HG02571 (cell line): ENCODE data around the gene FOLR3.
"Not testable (repeated sequence)": the region's sequence is repeated elsewhere in the genome, so short reads cannot be mapped to it uniquely, and the experiment has no call there.

Source experiments
- ATAC-seq: cut with Tn5 transposase; IDR thresholded peaks from one replicate; pipeline ENCODE4 v1.9.1; 2021; ENCODE audit warnings: mild to moderate bottlenecking, moderate library complexity; ENCODE audit not compliant: unreplicated experiment

The FOLR3 gene

DNA sequence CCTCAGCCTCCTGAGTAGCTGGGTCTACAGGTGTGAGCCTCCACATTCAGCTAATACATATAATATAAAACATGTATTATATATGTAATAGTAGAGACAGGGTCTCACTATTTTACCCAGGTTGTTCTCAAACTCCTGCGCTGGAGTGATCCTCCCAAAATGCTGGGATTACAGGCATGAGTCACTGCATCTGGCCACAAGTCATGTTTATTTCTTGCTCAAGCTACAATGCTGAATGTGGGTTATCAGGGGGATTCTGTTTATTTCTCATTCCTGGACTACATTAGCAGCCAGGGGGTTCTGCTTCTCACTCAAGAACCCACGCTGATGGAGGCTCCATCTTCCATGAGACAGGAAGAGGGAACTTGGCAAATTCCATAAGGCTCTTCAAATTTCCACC, 24.8 kb downstream of the FOLR3 start:
- ATAC-seq = no peak

DNA sequence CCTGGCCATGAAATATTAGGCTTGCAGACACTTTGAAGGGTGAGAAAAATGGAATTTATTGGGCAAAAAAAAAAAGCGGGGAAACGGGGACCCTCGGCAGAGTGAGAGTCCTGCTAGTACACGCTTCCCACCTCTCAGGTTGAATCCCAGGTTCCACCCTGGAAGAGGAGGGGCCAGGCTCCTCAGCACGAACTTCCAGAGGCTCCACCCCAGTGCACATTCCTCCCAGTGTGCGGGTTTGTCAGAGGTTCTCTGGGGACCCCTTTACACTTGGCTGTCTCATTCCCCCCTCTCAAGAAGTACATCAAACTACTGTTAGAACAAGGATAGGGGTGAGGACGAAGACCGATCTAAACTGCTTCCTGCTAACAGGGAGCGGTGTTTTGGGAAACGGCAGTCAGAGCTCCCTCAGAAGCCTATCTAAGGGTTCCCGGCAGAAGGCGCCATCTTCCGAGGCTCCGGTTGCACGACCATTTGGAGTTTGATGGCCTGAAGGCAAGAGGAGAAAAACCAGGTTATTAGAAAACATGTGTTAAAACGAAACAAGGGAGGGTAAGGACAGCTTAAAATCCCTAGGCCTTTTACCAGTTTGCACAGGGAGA, 27.5 kb downstream of the FOLR3 start:
- ATAC-seq = no peak

DNA sequence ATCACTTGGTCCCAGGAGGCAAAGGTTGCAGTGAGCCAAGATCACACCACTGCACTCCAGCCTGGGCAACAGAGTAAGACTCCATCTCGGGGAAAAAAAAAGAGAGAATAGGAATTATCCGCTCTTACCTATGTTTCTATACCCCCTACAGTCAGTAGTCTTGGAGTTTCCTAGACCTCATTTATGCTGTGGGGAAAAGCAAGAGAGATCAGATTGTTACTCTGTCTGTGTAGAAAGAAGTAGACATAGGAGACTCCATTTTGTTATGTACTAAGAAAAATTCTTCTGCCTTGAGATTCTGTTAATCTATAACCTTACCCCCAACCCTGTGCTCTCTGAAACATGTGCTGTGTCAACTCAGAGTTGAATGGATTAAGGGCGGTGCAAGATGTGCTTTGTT, 28.7 kb downstream of the FOLR3 start:
- ATAC-seq = not testable (repeated sequence)

DNA sequence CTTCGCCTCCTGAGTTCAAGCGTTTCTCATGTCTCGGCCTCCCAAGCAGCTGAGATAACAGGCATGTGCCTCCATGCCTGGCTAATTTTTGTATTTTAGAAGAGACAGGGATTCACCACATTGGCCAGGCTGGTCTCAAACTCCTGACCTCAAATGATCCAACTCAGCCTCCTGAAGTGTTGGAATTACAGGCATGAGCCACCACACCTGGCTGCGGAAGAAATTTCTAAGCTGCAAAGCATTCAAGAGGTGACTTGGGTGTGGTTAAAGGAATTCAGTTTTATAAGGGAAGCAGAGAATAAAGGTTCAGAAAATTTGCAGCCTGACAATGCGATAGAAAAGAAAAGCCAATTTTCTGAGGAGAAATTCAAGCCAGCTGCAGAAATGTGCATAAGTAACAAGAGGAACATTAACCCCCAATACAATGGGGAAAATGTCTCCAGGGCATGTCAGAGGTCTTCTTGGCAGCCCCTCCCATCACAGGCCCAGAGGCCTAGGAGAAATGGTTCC, 33.6 kb downstream of the FOLR3 start:
- not testable (repeated sequence) for ATAC-seq

DNA sequence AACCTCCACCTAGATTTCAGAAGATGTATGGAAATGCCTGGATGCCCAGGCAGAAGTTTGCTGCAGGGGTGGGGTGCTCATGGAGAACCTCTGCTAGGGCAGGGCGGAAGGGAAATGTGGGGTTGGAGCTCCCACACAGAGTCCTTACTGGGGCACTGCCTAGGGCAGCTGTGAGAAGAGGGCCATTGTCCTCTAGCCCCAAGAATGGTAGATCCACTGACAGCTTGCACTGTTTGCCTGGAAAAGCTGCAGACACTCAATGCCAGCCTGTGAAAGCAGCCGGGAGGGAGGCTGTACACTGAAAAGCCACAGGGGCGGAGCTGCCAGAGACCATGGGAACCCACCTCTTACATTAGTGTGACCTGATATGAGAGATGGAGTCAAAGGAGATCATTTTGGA, 34.2 kb downstream of the FOLR3 start:
- ATAC-seq = not testable (repeated sequence)

DNA sequence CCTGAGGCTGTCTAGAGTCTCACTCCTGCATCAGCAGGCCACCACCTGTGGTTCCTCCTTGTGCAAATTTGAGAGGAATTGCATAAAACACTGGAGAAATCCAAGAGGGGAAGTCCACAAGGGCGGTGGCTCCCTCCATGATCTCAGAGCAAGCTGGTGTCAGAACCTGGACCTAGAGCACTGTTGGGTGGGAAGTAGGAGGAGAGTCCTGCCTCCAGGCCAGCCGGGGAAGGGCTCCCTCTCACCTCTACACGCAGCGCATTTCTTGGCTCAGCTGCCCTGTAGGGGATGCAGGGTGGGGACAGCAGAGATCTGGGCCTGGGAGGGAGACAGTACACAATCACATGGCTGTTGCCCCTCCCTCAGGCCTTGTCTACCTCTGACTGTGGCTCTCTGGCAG, 36.5 kb downstream of the FOLR3 start:
- not testable (repeated sequence) for ATAC-seq

DNA sequence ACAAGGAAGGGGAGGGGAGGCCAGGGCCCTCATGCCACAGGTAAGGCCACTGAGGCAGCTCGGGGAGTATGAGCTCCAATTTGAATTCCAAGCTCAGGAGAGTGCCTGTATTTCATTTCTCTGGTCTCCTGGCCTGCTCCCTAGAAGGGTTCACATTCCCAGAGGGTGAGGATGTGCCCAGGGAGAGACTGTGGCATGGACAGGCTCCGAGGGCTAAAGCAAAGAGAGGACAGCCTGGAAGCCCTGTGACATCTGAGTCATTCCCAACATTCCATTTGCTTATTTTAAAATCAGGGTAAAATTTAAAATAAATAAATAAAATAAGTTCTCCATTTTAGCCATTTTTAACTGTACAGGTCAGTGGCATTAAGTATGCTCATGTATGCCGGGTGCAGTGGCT, 37.8 kb downstream of the FOLR3 start:
- no peak for ATAC-seq

DNA sequence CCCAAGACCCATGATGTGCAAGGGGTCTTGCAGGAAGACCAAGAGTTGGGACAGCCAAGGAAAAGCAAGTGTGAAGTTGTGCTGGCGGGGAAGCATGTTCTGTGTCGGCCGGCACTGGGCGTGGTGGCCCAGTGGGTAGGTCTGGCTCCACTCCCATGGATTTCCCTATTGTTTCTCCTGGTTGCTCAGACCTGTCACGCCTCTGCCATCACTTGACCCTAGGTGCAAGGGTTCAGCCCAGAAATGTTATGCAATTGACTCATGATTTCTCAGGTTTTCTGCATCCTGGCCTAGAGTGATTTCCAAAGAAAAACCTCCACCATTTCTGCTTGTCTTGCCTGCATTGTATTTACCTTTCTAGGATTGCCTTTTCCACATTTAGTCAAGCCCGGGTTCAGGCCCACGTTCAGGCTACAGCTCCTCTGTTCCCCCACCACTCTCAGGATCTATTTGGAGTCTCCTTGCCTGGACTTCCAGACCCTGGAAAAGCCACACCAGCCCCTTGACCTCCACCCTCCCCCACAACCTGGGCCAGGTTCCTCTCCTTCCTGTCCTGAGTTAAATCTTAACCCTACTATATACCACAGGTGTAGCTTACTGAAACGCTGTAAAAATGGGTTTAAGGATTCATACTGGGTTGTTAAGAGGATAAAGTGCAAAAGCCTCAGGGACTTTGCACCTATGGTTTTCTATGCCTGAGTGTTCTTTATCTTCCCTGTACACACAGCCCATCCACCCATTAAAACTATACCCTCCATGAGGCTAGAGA, 39.0 kb downstream of the FOLR3 start:
- no peak for ATAC-seq

DNA sequence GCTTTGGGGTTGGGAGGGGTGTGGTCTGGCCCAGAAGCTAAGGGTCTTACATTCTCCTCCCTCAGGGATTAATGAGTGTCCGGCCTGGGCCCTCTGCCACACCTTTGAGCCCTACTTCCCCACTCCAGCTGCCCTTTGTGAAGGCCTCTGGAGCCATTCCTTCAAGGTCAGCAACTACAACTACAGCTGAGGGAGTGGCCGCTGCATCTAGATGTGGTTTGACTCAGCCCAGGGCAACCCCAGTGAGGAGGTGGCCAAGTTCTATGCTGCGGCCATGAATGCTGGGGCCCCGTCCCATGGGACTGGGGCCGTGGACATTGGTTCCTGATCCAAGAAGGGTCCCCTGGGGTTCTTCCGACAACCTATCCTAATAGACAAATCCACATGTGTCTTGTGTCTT, 42.1 kb downstream of the FOLR3 start:
- ATAC-seq = no peak

DNA sequence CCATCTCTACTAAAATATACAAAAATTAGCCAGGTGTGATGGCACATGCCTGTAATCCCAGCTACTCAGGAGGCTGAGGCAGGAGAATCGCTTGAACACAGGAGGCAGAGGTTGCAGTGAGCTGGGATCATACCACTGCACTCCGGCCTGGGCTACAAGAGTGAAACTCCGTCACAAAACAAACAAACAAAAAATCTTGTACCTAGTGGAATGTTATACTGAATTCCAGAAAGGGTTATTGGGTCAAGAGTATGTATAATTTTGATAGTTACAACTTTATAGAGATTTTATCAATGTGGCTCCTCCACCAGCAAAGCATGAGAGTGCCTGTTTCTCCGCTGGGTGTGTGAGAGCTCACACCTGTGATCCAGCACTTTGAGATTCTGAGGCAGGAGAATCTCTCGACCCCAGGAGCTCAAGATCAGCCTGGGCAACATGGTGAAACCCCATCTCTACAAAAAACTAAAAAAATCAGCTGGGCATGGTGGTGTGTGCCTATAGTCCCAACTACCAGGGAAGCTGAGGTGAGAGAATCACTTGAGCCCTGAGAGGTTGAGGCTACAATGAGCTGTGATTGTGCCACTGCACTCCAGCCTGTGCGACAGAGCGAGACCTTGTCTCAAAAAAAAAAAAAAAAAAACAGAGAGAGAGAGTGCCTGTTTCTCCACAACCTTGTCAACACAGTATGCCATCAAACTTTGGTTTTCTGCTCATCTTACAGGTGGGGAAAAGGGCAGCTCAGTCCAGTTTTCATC, 43.7 kb downstream of the FOLR3 start:
- ATAC-seq = no peak

DNA sequence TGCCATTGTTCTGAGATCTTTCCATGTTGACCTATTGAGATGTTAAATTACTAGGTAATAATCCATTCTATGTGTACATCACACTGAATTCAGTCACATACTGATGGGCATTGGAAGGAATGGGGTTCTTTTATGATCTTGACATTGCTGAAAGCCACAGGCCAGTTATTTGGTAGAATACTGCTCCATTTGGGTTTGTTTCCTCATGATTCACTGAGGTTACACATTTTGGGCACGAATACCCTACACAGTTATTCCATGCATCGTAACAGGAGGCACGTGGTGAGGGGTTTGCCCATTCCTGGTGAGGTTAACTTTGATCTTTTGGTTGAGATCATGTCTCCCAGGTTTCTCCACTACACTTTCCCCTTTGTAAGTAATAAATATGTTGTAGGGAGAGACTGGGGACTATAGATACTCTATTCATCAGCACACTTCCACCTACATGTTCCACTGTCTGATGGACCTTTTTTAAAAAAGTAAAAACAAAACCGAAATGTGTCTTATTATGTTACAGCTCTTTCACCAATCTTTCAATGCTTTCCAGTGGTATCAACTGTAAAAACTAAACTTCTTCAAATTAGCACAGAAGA, 44.4 kb downstream of the FOLR3 start:
- ATAC-seq = no peak

DNA sequence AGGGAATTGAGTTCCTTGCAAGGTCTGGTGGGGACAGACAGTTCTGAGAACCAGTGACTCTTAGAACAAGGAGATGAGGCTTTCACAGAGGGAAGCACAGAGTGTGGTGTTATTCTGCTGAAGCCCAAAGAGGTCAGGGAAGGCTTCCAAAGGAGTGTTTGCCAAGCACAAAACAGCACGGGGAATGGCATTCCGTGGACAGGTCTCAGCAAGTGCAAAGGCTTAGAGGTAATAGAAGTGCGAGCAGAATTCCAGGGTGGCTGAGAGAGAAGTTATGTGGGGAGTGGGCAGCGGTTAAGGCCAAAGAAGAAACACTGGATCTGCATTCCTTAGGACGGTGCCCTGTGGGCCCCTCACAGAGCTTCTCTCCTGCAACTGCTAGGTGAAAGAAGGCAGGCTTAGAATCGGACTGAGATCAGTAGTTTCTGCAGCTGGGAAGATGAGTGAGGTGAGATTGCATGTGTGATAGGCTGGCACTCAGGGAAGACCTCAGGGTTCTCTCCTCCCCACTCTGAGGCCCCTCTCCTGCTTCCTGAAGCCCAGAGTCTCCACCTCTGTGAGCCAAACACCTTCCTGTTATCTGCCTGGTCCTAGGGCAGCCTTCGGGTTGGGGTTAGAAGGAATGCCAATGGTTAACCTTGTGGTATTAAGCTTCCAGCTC, 45.5 kb downstream of the FOLR3 start:
- ATAC-seq = not testable (repeated sequence)

DNA sequence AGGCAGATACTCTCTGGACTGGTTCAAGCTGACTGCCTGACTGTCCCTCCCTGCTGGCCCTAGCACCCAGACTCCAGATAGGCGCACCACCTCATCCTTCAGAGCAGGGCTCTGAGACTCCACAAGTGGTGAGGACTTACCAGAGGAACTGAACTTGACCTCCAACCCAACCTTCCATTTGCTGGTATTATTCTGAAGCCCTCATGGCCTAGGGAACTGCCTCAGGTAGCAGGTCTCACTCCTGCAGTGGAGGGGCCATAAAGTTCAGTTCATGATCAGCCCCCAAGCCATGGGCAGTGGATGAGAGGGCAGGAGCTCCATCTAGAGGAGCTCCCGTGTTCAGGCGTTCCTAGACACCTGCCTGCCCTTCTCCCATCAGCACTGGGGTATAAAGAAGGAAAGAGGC, 46.0 kb downstream of the FOLR3 start:
- not testable (repeated sequence) for ATAC-seq

DNA sequence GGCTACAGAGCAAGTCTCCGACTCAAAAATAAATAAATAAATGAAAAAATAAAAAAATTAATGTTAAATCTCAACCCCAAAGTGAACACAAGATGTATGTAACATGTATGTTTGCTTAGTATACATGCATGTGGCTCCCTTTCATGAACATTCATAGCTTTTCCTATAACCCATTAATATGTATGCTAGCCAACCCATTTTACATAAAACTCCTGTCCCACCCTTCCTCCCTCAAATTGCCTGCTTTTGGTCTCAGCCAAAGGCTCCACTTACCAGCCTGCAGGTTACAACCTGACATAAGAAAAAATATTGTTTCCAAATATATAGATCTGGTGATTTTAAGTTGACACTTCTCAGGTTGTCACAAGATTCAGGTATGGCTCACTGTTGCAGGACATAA, 52.7 kb downstream of the FOLR3 start:
- ATAC-seq = no peak
